Measurements from ENCODE around the gene SLC17A1. TPM values are rescaled to one million over a fixed set of nuclear protein-coding genes. Genes with fewer than 3 reads are reported as not detected.

SLC17A1 gene
- total and polyA plus RNA-seq, 2 of the 4 experiments (the other 2 are of a cell fraction): not detected

- no peak overlapping the region for H3K4ac ChIP-seq (ENCODE audit: low read depth, low read length)
- H2BK120ac ChIP-seq (ENCODE audit: low read depth, low read length): no peak overlapping the region
- ChIA-PET POLR2A (ENCODE audit: unreplicated experiment) (no interaction called here), CTCF (no interaction called here)
- no peak overlapping the region for H2BK5ac ChIP-seq (ENCODE audit: low read depth, low read length, poor library complexity, severe bottlenecking)
- H3K9me3 ChIP-seq (ENCODE audit: control insufficient read depth, insufficient read depth, low read length): no peaks in the 10 kb centered on the region
- dilution Hi-C loops (cut with HindIII; ENCODE audit: low sequenced_read_pairs, unreplicated experiment) (no loop called here), intact Hi-C loops (cut with micrococcal nuclease) (no loop called here), in situ Hi-C loops (cut with MboI; ENCODE audit: low sequenced_read_pairs) (no loop called here)
- no TSS peak for BruUV-seq (replicated peaks)
- no peak overlapping the region for H4K5ac ChIP-seq (ENCODE audit: low read depth, low read length)
- no peak overlapping the region for H2AK9ac ChIP-seq (replicated peaks; ENCODE audit: low read depth, low read length, poor library complexity)
- no peak overlapping the region for H3K23ac ChIP-seq (ENCODE audit: low read depth, low read length)
- H3K9me1 ChIP-seq (ENCODE audit: insufficient read depth, low read length): no peaks in the 10 kb centered on the region
- H3K18ac ChIP-seq (ENCODE audit: low read depth, low read length): no peak overlapping the region
- no peak overlapping the region for H3K14ac ChIP-seq (replicated peaks; ENCODE audit: low read depth, low read length)
- no peak for ATAC-seq (ENCODE audit: low read depth)
- H4K20me1 ChIP-seq (ENCODE audit: insufficient read depth, low read length): no peaks in the 10 kb centered on the region
- H3K79me1 ChIP-seq (ENCODE audit: low read depth in 1 of 2, low read length in 2 of 2): no peaks in the 10 kb centered on the region
- no peak overlapping the region for H4K8ac ChIP-seq (ENCODE audit: low read depth in 2 of 2, low read length in 2 of 2)
- H2AFZ ChIP-seq (replicated peaks; ENCODE audit: low read length, poor library complexity): no peak overlapping the region
- no peaks in the 10 kb centered on the region for H3K4me1 ChIP-seq (ENCODE audit: control insufficient read depth, insufficient read depth, low read length)
- H2BK20ac ChIP-seq (ENCODE audit: low read depth, low read length): no peak overlapping the region
- no peak overlapping the region for H2AK5ac ChIP-seq (ENCODE audit: low read depth, low read length)
- H3K27me3 ChIP-seq (ENCODE audit: control insufficient read depth, insufficient read depth, low read length): no peaks in the 10 kb centered on the region
- H3K27ac ChIP-seq (ENCODE audit: insufficient read depth, low read length): no peak overlapping the region
- H3K4me3 ChIP-seq (ENCODE audit: insufficient read depth, low read depth, low read length): no peak overlapping the region
- H3K9ac ChIP-seq (ENCODE audit: low read depth, low read length): no peak overlapping the region
- no peak overlapping the region for H3K4me2 ChIP-seq (ENCODE audit: low read depth, low read length)
- H2BK15ac ChIP-seq (ENCODE audit: low read depth, low read length): no peak overlapping the region
- no peak overlapping the region for H3K56ac ChIP-seq (ENCODE audit: extremely low read depth, insufficient read depth, low read length)
- no peak overlapping the region for H4K91ac ChIP-seq (ENCODE audit: insufficient read depth, low read depth, low read length)
- no CpG with 5 or more reads among the region's 9 CpGs for WGBS, 2 experiments (ENCODE audit: extremely low coverage in 2 of 2, insufficient read length in 1 of 2)
- no peaks in the 10 kb centered on the region for H3K36me3 ChIP-seq (ENCODE audit: control insufficient read depth, insufficient read depth, low read length)
- no peak for DNase-seq
- TF ChIP-seq CTCF (conservative IDR thresholded peaks at IDR 0.05; ENCODE audit: low read depth, low read length) (no peak), CEBPB (IDR thresholded peaks at IDR 0.05; ENCODE audit: low read depth, low read length) (no peak), FOS (IDR thresholded peaks at IDR 0.05; ENCODE audit: low read depth, low read length) (no peak), SMC3 (IDR thresholded peaks at IDR 0.05; ENCODE audit: low read depth, low read length) (no peak), POLR2A (IDR thresholded peaks at IDR 0.05; ENCODE audit: low read depth, low read length) (no peak), ELK1 (IDR thresholded peaks at IDR 0.05; ENCODE audit: borderline replicate concordance, low read depth, low read length) (no peak), CHD1 (IDR thresholded peaks at IDR 0.05; ENCODE audit: low read depth, low read length) (no peak), NFE2L2 (IDR thresholded peaks at IDR 0.05; ENCODE audit: low read depth, low read length) (no peak), RFX5 (IDR thresholded peaks at IDR 0.05; ENCODE audit: low read depth, low read length) (no peak), MXI1 (IDR thresholded peaks at IDR 0.05; ENCODE audit: borderline replicate concordance, low read depth, low read length) (no peak), MAFK (IDR thresholded peaks at IDR 0.05; ENCODE audit: low read depth, low read length) (no peak), USF2 (IDR thresholded peaks at IDR 0.05; ENCODE audit: low read depth, low read length) (no peak), RCOR1 (IDR thresholded peaks at IDR 0.05; ENCODE audit: insufficient replicate concordance, low read length) (no peak), RAD21 (IDR thresholded peaks at IDR 0.05; ENCODE audit: low read length) (no peak), MAZ (IDR thresholded peaks at IDR 0.05; ENCODE audit: borderline replicate concordance, low read depth, low read length) (no peak)
Measured at GRCh38 chr6:25756382-25757363, 75.2 kb downstream of the SLC17A1 start.
